C4-2B (cell line): ENCODE data around the gene NFIC.

Experiments used
- H3K27ac ChIP-seq: fragments of 450-650 bp; 2 replicates; pipeline ENCODE4 v1.5.1; 2017
- ZFX ChIP-seq: fragments of 450-650 bp; IDR thresholded peaks from 2 replicates; pipeline ENCODE4 v1.6.1; 2017
- TF ChIP-seq, protein P1 (sequence below): fragments of 450-650 bp; conservative IDR thresholded peaks from 2 replicates; pipeline ENCODE4 v1.5.1; 2017; ENCODE audit warnings: mild to moderate bottlenecking

NFIC gene

DNA sequence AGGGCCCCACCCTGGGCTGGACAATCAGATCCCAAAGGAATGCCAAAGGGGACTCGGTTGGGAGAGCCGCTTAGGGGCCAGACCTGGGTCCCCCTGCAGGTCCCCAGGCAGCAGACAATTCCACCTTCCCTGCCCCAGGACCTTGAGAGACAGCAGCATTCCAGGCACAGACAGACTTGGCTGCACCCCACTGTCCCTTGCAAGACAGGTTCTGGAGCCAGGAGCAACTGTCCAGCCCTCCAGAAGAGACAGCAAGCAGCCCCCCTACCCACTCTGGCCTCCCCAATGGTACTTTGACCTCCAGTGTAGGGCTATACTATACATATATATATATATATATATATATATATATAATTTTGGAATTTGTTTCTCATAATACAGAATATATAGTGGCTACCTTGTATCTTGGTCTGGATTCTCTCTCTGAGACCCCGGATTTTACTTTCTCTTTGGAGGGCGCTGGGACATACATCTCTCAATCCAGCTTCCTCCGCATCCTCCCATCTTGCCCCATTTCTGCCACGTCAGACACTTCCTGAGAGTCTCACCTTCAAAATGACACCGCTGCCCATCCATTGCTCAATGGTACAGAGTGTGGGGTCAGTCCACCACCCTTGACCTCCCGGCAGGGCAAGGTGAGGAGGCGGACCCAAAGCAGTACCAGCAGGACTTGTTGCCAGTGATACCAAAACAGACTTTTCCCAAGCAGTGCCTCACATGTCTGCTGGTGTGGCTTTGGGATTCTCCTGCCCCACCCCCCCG lies 101.2 kb downstream of the NFIC start:
- H3K27ac ChIP-seq: no peak overlapping the region
- TF ChIP-seq, protein P1, sequence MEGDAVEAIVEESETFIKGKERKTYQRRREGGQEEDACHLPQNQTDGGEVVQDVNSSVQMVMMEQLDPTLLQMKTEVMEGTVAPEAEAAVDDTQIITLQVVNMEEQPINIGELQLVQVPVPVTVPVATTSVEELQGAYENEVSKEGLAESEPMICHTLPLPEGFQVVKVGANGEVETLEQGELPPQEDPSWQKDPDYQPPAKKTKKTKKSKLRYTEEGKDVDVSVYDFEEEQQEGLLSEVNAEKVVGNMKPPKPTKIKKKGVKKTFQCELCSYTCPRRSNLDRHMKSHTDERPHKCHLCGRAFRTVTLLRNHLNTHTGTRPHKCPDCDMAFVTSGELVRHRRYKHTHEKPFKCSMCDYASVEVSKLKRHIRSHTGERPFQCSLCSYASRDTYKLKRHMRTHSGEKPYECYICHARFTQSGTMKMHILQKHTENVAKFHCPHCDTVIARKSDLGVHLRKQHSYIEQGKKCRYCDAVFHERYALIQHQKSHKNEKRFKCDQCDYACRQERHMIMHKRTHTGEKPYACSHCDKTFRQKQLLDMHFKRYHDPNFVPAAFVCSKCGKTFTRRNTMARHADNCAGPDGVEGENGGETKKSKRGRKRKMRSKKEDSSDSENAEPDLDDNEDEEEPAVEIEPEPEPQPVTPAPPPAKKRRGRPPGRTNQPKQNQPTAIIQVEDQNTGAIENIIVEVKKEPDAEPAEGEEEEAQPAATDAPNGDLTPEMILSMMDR: no peak
- no peak for TF ChIP-seq ZFX

DNA sequence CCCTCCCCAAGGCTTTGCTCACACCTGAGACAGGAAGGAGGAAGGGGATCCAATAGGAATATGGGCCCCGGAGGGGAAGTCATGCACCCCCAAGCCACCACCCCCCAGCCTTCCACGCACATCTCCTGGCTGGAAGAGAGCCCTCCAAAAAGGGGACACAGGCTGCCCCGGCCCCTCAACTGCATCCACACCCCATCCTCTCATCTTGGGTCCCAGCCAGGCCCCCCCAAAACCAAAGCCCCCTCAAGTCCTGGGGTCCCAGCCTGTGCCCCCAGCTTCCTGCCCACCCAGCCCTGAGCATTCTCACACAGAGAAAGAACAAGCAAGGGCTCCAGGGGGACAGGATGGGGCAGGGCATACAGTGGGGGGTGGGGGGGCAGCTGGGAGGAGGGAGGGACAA lies 101.8 kb downstream of the NFIC start:
- no peak for TF ChIP-seq ZFX
- TF ChIP-seq, protein P1: no peak
- H3K27ac ChIP-seq: no peak overlapping the region

DNA sequence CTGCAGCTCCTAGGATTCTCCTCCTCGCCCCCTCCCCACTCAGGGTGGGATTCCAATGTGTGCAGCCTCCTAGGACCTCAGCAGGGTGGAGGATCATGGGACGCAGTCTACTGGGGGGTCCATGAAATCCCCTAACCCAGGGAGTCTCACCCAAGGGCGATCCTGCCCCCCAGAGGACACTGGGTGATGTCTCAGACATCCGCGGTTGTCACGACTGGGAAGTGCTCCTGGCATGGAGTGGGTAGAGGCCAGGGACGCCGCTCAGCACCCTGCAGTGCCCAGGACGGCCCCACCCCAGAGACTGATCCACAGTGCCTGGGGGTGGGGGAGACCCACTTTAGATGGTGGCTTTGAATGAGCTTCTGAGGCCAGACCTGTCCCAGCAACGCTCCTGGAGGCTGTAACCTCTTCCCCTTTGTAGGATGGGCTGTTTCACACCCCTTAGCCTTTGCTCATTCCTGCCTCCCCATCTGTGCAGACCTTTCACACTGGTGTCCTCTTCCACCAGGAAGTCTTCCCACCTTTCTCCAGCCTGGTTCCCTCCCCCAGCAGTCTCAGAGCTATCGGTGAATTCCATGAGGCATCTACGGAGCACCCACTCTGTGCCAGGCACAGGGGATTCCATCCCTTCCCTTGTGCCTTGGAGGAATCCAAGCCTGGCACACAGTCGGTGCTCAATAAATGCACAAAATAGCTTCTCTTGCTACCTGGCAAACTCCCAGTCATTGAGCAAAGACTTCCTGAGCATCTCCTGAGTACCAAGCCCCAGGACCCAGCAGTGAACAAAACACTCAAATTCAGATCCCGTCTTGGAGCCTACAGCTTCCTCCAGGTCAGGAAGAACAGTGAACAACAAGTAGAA lies 103.5 kb downstream of the NFIC start:
- H3K27ac ChIP-seq: no peak overlapping the region

DNA sequence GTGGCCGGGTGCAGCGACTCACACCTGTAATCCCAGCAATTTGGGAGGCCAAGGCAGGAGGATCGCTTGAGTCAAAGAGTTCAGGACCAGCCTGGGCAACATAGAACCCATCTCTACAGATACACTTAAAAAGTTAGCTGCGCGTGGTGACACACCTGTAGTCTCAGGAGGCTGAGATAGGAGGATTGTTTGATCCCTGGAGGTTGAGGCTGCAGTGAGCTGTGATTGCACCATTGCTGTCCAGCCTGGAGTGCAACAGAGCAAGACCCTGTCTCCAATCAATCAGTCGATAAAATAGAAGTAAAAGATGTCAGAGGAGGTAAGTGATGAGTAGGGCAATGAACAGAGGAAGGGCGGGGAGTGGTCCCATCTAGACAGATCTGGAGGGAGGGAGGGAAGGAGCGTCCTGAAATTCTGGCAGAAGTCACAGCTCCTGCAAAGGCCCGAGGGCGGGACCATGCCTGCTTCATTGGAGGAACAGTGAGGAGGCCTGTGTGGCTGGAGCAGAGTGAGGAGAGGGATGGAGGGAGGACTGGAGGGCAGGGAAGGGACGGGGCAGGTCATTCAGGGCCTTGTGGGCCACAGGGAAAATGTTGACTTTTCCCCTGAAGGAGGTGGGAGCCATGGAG lies 104.2 kb downstream of the NFIC start:
- no peak overlapping the region for H3K27ac ChIP-seq
- TF ChIP-seq, protein P1: no peak
- no peak for TF ChIP-seq ZFX

More for the DNA sequence above, 103.5 kb downstream of the NFIC start:
- no peak for TF ChIP-seq ZFX
- TF ChIP-seq, protein P1: no peak

DNA sequence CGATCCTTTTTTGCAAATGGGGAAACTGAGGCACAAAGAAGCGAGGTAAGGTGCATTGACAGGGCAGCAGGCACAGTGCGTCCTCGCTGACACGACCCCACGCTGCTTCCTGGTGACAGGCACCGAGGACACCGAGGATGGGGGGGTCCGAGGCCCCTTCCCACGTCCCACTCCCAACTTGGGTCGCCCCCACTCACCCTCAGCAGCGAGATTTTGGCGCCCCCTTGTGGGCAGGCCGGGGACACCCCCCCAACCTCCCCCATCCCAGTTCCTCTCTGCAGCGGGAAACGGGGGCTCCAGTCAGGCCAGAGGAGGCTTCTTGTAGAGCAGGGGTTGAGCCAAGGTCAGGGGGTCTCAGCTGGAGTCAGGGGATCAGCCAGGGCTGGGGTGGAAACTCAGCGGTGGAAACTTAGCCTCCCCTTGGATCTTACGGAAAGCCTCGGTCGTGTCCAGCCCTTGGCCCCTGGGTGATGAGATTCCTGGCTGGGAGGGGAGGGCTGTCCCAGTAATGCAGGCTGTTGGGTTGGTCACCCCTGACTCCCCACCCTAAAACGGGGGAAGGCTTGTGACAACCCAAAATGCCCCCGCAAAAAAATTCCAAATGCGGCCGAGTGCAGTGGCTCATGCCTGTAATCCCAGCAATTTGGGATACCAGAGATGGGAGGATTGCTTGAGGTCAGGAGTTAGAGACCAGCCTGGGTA lies 105.7 kb downstream of the NFIC start:
- H3K27ac ChIP-seq: no peak overlapping the region
- TF ChIP-seq ZFX: no peak
- TF ChIP-seq, protein P1: peak; percentile 90

DNA sequence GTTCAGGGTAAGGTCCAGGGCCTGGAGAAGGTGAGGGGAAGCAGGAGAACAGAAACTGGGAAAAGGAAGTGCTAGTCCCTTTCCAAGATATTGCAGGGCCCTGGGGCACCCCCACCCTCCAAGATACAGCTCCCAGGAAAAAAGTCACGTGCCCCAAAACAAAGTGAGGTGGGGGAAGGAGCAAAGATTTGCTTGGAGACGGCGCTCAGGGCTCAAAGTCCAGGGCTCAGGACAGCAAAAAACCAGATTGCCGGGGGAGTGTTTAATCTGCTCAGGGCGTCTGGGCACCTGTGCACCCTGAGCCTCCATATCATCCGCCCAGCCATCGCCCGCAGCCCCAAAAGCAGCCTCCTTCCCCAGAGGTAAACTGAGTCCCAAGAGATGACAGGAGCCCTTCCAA lies 107.6 kb downstream of the NFIC start:
- H3K27ac ChIP-seq: no peak overlapping the region
- TF ChIP-seq ZFX: no peak
- TF ChIP-seq, protein P1: no peak
